ENCODE results near the gene KRTAP4-5. TPM values are rescaled to one million over a fixed set of nuclear protein-coding genes. Genes with fewer than 3 reads are reported as not detected.

Gene KRTAP4-5
- total RNA-seq: not detected in 2 replicates

GRCh38 chr17:41149652-41149985 lies at the start of gene KRTAP4-5:
Gene KRTAP4-5, minus strand, starts transcription at chr17:41149825. Its CDS starts 58 bp downstream, at chr17:41149767.

GRCh38 chr17:41189837-41190318 lies 40.3 kb upstream of the KRTAP4-5 start, which contains the start of gene KRTAP9-1:
Gene KRTAP9-1, plus strand, starts transcription at chr17:41189887. Its CDS starts 0 bp downstream, at chr17:41189887.

GRCh38 chr17:41184480-41184961 lies 34.9 kb upstream of the KRTAP4-5 start, which contains the start of gene KRTAP4-1:
Gene KRTAP4-1, minus strand, starts transcription at chr17:41184911. Its CDS starts 57 bp downstream, at chr17:41184854.

GRCh38 chr17:41177727-41178271 lies 28.2 kb upstream of the KRTAP4-5 start, which contains the start of gene KRTAP4-2:
Gene KRTAP4-2, minus strand, starts transcription at chr17:41178221. Its CDS starts 57 bp downstream, at chr17:41178164.

GRCh38 chr17:41168121-41168520 lies 18.5 kb upstream of the KRTAP4-5 start, which contains the start of gene KRTAP4-3:
Gene KRTAP4-3, minus strand, starts transcription at chr17:41168221. Its CDS starts 49 bp downstream, at chr17:41168172.

GRCh38 chr17:41160648-41161047 lies 11.0 kb upstream of the KRTAP4-5 start, which contains the start of gene KRTAP4-4:
Gene KRTAP4-4, minus strand, starts transcription at chr17:41160748. Its CDS starts 57 bp downstream, at chr17:41160691.

GRCh38 chr17:41140360-41141131 lies 9.1 kb downstream of the KRTAP4-5 start, which contains the start of gene KRTAP4-6:
Gene KRTAP4-6, minus strand, starts transcription at chr17:41140544. Its CDS starts 57 bp downstream, at chr17:41140487.

GRCh38 chr17:41123991-41124371 lies 25.6 kb downstream of the KRTAP4-5 start, which contains the start of gene KRTAP4-12:
Gene KRTAP4-12, minus strand, starts transcription at chr17:41124182. Its CDS starts 60 bp downstream, at chr17:41124122.

GRCh38 chr17:41117846-41118386 lies 31.7 kb downstream of the KRTAP4-5 start, which contains the start of gene KRTAP4-11:
Gene KRTAP4-11, minus strand, starts transcription at chr17:41118373. Its CDS starts 58 bp downstream, at chr17:41118315.

GRCh38 chr17:41105347-41105746 lies 44.3 kb downstream of the KRTAP4-5 start, which contains the start of gene KRTAP4-9:
Gene KRTAP4-9, plus strand, starts transcription at chr17:41105389. Its CDS starts 0 bp downstream, at chr17:41105389.

GRCh38 chr17:41101586-41102259 lies 47.9 kb downstream of the KRTAP4-5 start, which contains the start of gene KRTAP4-16:
Gene KRTAP4-16, minus strand, starts transcription at chr17:41102209. Its CDS starts 0 bp downstream, at chr17:41102209.

Small RNAs within 50 kb of the gene (small RNA-seq; reads per million reads assigned to genes)
- not detected for gene KRTAP4-17P (ENCODE audit: low replicate concordance)

Other genes with a start within 250 kb of the KRTAP4-5 start
- 0.22 TPM in 1 of 2 replicates, not detected in the other for gene KRT23, start 212.2 kb downstream of the KRTAP4-5 start, total RNA-seq
- gene KRT39, start 182.9 kb downstream of the KRTAP4-5 start, total RNA-seq: 0.43 TPM in 1 of 2 replicates, not detected in the other
- 0.14 TPM in 1 of 2 replicates, not detected in the other for gene KRT40, start 165.5 kb downstream of the KRTAP4-5 start, total RNA-seq
- not detected in 2 replicates for gene KRTAP3-3, start 155.7 kb downstream of the KRTAP4-5 start, total RNA-seq
- not detected in 2 replicates for gene KRTAP3-2, start 149.9 kb downstream of the KRTAP4-5 start, total RNA-seq
- not detected in 2 replicates for gene KRTAP3-1, start 140.7 kb downstream of the KRTAP4-5 start, total RNA-seq
- gene KRTAP1-5, start 122.6 kb downstream of the KRTAP4-5 start, total RNA-seq: 1.5 and 14.2 TPM in 2 replicates
- not detected in 2 replicates for gene KRTAP1-4, start 119.6 kb downstream of the KRTAP4-5 start, total RNA-seq
- not detected in 2 replicates for gene KRTAP1-3, start 115.0 kb downstream of the KRTAP4-5 start, total RNA-seq
- not detected in 2 replicates for gene KRTAP1-1, start 108.4 kb downstream of the KRTAP4-5 start, total RNA-seq
- not detected in 2 replicates for gene KRTAP2-1, start 102.5 kb downstream of the KRTAP4-5 start, total RNA-seq
- not detected in 2 replicates for gene KRTAP2-2, start 94.6 kb downstream of the KRTAP4-5 start, total RNA-seq
- 0.72 TPM in 1 of 2 replicates, not detected in the other for gene KRTAP2-3, start 89.7 kb downstream of the KRTAP4-5 start, total RNA-seq
- not detected in 2 replicates for gene KRTAP2-4, start 83.9 kb downstream of the KRTAP4-5 start, total RNA-seq
- not detected in 2 replicates for gene KRTAP4-7, start 65.7 kb downstream of the KRTAP4-5 start, total RNA-seq
- not detected in 2 replicates for gene KRTAP4-8, start 51.7 kb downstream of the KRTAP4-5 start, total RNA-seq
- gene KRTAP4-16, start 47.6 kb downstream of the KRTAP4-5 start, total RNA-seq: not detected in 2 replicates
- not detected in 2 replicates for gene KRTAP4-9, start 44.4 kb downstream of the KRTAP4-5 start, total RNA-seq
- gene KRTAP4-11, start 31.5 kb downstream of the KRTAP4-5 start, total RNA-seq: not detected in 2 replicates
- gene KRTAP4-12, start 25.6 kb downstream of the KRTAP4-5 start, total RNA-seq: not detected in 2 replicates
- not detected in 2 replicates for gene KRTAP4-6, start 9.3 kb downstream of the KRTAP4-5 start, total RNA-seq
- gene KRTAP4-4, start 10.9 kb upstream of the KRTAP4-5 start, total RNA-seq: not detected in 2 replicates
- gene KRTAP4-3, start 18.4 kb upstream of the KRTAP4-5 start, total RNA-seq: not detected in 2 replicates
- not detected in 2 replicates for gene KRTAP4-2, start 28.4 kb upstream of the KRTAP4-5 start, total RNA-seq
- not detected in 2 replicates for gene KRTAP4-1, start 35.1 kb upstream of the KRTAP4-5 start, total RNA-seq
- not detected in 2 replicates for gene KRTAP9-1, start 40.1 kb upstream of the KRTAP4-5 start, total RNA-seq
- not detected in 2 replicates for gene KRTAP9-2, start 76.8 kb upstream of the KRTAP4-5 start, total RNA-seq
- gene KRTAP9-3, start 82.6 kb upstream of the KRTAP4-5 start, total RNA-seq: not detected in 2 replicates
- not detected in 2 replicates for gene KRTAP9-8, start 88.2 kb upstream of the KRTAP4-5 start, total RNA-seq
- not detected in 2 replicates for gene KRTAP9-4, start 99.9 kb upstream of the KRTAP4-5 start, total RNA-seq
- gene KRTAP9-9, start 105.6 kb upstream of the KRTAP4-5 start, total RNA-seq: not detected in 2 replicates
- gene KRTAP9-6, start 115.6 kb upstream of the KRTAP4-5 start, total RNA-seq: not detected in 2 replicates
- gene KRTAP9-7, start 125.9 kb upstream of the KRTAP4-5 start, total RNA-seq: not detected in 2 replicates
- gene KRTAP29-1, start 153.0 kb upstream of the KRTAP4-5 start, total RNA-seq: not detected in 2 replicates
- gene KRTAP16-1, start 159.5 kb upstream of the KRTAP4-5 start, total RNA-seq: not detected in 2 replicates
- gene KRTAP17-1, start 165.9 kb upstream of the KRTAP4-5 start, total RNA-seq: not detected in 2 replicates
- gene KRT33A, start 201.0 kb upstream of the KRTAP4-5 start, total RNA-seq: not detected in 2 replicates
- not detected in 2 replicates for gene KRT33B, start 220.0 kb upstream of the KRTAP4-5 start, total RNA-seq
- 2.2 and 4.7 TPM in 2 replicates for gene KRT34, start 232.5 kb upstream of the KRTAP4-5 start, total RNA-seq
- gene KRT31, start 247.8 kb upstream of the KRTAP4-5 start, total RNA-seq: not detected in 2 replicates